CD4-positive, alpha-beta T cell treated with Interleukin-21 for 1 hour (primary cell): Measurements from ENCODE around the gene TRAPPC5.

Source experiments
- DNase-seq: peaks from one replicate; pipeline ENCODE4 v3.0.0-alpha.2; 2020

Gene TRAPPC5

GRCh38 chr19:7677669-7678311 is 2.8 kb upstream of the TRAPPC5 start:
- no peak for DNase-seq

GRCh38 chr19:7678971-7679751 is 1.5 kb upstream of the TRAPPC5 start:
- peak; percentile 81 for DNase-seq

- DNase-seq: no peak
These were observed 645 bp upstream of the TRAPPC5 start for GRCh38 chr19:7679771-7680605.

DNA sequence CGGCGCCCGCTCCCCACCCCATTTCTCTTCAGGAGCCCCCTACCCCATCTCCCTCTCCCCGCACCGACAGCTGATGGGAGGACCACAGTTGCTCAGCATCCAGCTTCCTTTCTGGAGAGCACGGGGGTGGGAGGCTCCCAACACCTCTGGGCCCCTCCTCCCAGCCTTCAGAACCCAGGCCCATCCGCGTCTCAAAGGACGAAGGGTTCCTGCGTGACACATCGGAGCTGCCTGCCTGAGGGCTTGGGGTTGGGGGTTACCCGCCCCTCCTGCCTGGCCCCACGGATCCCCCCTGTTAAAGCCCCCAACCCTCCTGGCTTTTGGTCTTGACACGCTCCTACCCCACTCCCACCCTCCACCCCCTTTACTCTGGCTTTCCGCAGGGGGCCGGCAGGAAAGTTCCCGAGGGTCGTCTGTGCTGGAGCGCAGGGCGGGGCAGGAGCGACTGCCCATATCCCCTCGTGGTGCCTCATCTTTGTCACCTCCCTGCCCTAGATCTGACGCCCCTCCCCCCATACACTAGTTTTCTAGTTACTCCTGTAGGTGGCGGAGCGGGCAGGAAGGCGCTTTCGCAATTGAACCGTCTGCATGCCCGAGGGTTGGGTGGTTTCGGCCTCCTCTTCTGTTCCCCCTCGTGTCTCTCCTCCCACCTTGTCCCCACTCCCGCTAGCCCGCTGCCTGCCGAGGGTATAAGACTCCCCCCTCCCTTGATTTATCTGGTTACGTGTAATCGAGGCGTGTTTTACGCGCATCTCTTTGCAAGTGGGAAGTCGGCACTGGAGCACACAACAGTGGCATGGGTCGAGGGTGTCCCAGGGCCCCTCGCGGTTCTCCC is 924 bp downstream of the TRAPPC5 start:
- peak; percentile 89 for DNase-seq

GRCh38 chr19:7682175-7682855 is 1.7 kb downstream of the TRAPPC5 start:
- no peak for DNase-seq

DNA sequence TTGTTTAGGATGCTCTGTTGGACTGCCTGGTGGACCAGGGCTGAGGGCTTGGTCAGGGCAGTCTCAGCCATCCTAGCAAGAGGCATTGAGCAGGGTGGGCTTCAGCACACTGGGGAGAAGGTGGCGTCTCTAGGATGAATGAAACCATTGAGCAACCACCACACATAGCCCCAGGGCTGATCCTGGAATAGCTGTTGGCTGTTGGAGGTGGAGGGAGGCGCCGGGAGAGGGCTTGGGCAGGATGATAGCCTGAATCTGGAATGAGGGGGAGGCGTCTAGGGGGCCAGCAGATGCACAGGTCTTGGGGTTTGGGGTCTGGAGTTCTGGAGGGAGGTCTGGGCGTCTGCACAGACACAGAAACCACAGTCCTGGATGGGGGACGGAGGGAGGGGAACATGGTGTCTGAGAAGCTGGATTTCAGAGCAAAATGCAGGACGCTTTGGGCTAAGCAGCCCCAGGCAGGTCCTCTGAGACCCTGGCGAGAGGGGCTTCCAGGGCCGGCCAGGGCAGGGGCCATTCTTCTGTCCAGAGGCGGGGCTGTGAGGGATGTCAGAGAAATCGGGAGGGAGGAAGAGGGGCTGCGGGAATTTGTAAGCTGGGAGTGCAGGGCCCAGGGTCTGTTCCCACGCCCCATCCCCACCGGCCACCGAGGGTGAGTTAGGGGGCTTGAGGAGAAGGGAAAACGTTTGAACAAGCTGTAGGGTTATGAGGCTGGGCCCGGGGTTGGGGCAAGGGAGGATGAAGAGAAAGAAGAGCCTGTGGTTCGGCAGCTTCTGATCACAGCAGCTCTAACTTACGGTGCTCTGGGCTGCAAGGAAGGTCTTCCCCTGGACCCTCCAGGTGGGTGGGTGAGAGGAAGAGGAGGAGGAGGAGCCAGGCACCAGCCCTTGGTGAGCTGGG is 5.2 kb downstream of the TRAPPC5 start:
- no peak for DNase-seq

GRCh38 chr19:7687177-7687576 is 6.5 kb downstream of the TRAPPC5 start:
- DNase-seq: no peak

DNA sequence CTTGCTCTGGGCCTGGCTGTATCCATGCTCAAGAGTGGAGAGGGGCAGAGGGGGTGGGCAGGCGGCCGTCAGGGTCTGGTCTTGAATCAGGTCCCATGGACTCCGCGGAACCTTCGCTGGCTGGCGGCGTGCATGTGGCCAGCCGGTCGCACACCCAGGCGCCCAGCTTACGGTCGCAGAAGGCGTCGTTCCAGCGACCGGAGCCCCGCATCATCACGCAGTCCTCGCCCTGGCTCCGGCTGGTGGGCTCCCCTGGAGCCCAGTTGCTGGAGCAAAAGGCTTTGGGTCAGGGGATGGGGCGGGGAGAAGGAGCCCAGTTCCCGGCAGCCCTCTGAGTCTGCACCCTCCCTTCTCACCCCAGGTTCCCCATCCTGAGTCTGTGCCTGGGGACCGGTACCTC is 8.5 kb downstream of the TRAPPC5 start:
- no peak for DNase-seq

- DNase-seq: peak; percentile 57
These were observed 10.2 kb downstream of the TRAPPC5 start for GRCh38 chr19:7690779-7691258.

DNA sequence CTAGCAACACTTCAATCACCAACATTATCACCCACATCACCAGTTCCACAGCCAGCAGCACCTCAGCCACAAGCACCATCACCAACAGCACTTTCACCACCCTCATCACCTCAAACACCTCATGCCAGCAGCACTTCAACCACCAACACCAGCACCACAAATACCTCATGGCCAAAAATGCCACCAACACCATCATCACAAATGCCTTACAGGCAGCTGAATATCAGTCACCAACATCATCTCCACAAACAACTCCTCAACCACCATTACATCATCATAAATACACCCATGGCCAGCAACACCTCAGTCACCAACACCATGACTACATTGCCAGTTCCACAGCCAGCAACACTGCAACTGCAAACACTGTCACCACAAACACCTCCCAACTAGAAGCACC is 10.9 kb downstream of the TRAPPC5 start:
- DNase-seq: peak; percentile 53

DNA sequence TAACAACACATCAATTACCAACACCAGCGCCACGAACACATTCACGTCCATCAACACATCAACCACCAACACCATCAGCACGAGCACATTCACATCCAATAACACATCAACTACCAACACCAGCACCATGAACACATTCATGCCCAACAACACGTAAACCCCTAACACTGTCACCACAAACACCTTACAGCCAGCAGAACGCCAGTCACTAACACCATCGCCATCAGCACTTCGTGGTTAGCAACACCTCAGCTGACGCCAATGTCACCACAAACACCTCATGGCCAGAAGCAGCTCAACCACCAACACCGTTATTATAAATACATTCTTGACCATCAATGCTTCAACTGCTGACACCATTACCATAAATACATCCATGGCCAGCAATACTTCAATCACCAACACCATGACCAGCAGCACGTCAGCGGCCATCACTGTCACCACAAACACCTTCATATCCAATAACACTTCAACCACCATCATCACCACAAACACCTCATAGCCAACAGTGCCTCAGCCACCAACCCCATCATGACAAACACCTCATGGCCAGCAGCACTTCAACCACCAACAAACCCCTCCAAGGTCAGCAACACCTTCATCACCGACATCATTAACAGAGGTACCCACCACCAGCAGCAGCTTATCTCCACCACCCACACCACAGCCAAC is 11.9 kb downstream of the TRAPPC5 start:
- DNase-seq: peak; percentile 56

GRCh38 chr19:7694499-7694898 is 13.9 kb downstream of the TRAPPC5 start:
- DNase-seq: no peak

GRCh38 chr19:7697721-7698287 is 17.2 kb downstream of the TRAPPC5 start:
- DNase-seq: no peak

DNA sequence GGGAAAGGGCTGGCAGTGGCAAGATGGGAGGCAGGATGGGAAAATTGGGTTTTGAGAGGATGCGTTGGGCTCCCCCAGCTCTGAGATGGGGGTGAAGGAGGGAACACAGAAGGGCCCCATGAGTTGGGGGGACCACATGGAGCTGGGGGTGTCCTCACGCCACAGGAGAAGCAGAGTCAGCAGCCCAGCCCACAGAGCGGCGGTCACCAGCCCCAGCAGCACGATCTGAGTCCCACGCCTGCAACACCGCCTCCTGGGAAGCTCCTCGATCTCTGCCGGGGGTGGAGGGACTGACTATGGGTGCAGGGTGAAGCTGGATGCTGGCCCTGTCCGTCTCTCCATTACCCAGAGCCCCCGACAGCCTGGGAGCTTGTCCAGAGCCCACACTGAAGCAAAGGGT is 17.9 kb downstream of the TRAPPC5 start:
- DNase-seq: no peak

GRCh38 chr19:7699003-7699402 is 18.4 kb downstream of the TRAPPC5 start:
- no peak for DNase-seq

DNA sequence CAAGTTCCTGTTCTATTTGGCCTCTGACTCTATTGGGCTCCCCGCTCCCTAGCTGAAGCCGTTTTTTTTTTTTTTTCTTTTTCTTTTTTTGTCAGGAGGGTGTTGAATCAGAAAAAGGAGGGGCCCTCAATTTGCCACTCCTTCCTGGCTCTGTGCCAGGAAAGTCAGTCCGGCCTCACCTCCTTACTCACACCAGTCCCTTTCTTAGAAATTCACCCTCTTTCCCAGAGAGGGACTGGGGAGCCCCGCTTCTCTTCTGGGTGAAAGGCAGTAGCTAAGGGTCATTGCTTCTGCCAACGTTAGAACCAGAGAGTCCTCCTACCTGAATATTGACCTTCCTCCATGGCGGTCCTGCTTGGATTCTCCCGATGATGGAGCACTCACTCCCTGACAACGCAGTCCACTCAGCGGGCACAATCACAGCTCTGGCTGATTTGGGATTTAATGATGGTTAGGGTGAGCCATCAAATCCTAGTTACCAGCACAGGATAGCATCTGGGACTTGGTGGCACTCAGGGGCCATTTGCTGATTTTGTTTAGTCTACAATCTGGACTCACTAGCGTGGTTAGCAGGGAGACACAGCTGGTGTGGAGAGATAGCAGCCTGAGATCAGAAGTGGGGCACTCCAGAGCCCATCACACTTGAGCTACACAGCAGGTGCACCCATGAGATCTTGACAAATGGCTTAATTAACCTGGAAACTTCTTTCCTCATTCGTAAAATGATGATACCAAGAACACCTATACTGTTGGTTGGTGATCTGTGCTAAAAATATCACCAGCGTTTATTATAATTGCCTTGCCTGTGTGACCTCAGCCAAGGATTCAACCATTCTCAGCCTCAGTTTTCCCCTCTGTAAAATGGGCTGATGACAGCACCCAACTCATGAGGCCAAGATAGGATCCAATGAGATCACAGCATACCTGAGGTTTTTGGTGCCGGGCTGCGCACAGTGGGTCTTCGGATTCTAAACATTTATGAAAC is 19.1 kb downstream of the TRAPPC5 start:
- DNase-seq: no peak

DNA sequence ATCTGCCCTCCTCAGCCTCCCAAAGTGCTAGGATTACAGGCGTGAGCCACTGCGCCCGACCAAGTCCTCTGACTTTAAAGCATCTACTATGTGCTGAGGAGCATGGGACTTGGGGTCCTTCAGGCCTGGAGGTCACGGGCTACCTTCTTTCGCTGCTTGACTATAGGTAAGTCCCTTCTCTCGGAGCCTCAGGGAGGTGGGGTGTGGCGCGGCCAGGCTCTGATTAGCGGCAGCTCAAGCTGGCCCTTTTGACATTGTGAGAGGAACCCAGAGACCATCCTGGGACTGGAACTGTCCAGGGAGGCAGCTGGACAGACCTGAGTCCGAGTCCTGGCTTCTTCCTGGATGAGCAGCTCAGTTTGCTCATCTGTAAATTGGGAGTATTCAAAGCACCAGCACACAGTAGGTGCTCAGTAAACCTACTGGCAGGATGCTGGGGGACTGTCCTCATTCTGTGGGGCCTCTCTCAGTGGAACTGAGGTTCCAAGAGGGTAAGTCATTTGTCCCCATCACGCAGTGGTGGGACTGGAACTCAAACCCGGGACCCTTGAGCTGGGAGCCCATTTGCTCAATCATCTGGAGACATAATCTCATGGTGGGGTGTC is 20.5 kb downstream of the TRAPPC5 start:
- DNase-seq: no peak
